Endodermal cell (in vitro differentiated cells): ENCODE results near the gene CUEDC2. TPM values are rescaled to one million over a fixed set of nuclear protein-coding genes. Genes with fewer than 3 reads are reported as not detected.
A peak's percentile ranks its signal among the peaks of the same experiment; 100 is the strongest.

Experiments
- DNase-seq: peaks from one replicate; pipeline ENCODE4 v3.0.0-alpha.2; 2017
- H3K27ac ChIP-seq: 2 replicates; pipeline ENCODE4 v1.5.1; 2013; ENCODE audit warnings: mild to moderate bottlenecking, low read depth, low read length, moderate library complexity
- H3K27me3 ChIP-seq: 2 replicates; pipeline ENCODE4 v1.6.1; 2013; ENCODE audit warnings: mild to moderate bottlenecking, low read length, moderate library complexity; ENCODE audit not compliant: insufficient read depth, control insufficient read depth, poor library complexity, severe bottlenecking
- H3K36me3 ChIP-seq: 2 replicates; pipeline ENCODE4 v1.7.0; 2013; ENCODE audit warnings: mild to moderate bottlenecking, low read length, moderate library complexity; ENCODE audit not compliant: control insufficient read depth, insufficient read depth
- H3K4me1 ChIP-seq: one replicate; pipeline ENCODE4 v1.7.0; 2013; ENCODE audit warnings: low read length; ENCODE audit not compliant: control insufficient read depth, insufficient read depth
- H3K4me3 ChIP-seq: 2 replicates; pipeline ENCODE4 v1.5.1; 2013; ENCODE audit warnings: mild to moderate bottlenecking, low read length, moderate library complexity
- H3K9ac ChIP-seq: 2 replicates; pipeline ENCODE4 v1.6.1; 2013; ENCODE audit warnings: mild to moderate bottlenecking, low read length, moderate library complexity; ENCODE audit not compliant: poor library complexity, severe bottlenecking; ENCODE audit errors: extremely low read depth
- H3K9me3 ChIP-seq: 2 replicates; pipeline ENCODE4 v1.6.1; 2013; ENCODE audit warnings: mild to moderate bottlenecking, low read length, moderate library complexity; ENCODE audit not compliant: control insufficient read depth
- H3K27ac Mint-ChIP-seq: 2 replicates; pipeline ENCODE4 v1.8.0; 2020; ENCODE audit warnings: mixed read lengths
- H3K27me3 Mint-ChIP-seq: 2 replicates; pipeline ENCODE4 v1.8.0; 2021; ENCODE audit warnings: mild to moderate bottlenecking, mixed read lengths; ENCODE audit not compliant: insufficient read depth
- H3K36me3 Mint-ChIP-seq: 2 replicates; pipeline ENCODE4 v1.8.0; 2020; ENCODE audit warnings: low read depth, mixed read lengths
- H3K4me1 Mint-ChIP-seq: 2 replicates; pipeline ENCODE4 v1.8.0; 2020; ENCODE audit warnings: mixed read lengths
- H3K4me3 Mint-ChIP-seq: 2 replicates; pipeline ENCODE4 v1.8.0; 2020; ENCODE audit warnings: mild to moderate bottlenecking, moderate library complexity, mixed read lengths
- H3K9me3 Mint-ChIP-seq: 2 replicates; pipeline ENCODE4 v1.8.0; 2020; ENCODE audit warnings: mild to moderate bottlenecking, mixed read lengths
- WGBS, 2 experiments: methylation state at CpG; one replicate each; pipeline versions ENCODE4 v1.1.5 to v1.1.7; 2013; ENCODE audit warnings: missing lambda C conversion rate in 2 of 2, mixed read lengths in 1 of 2; ENCODE audit not compliant: insufficient coverage in 1 of 2, insufficient read length in 1 of 2; 5-methylcytosine and 5-hydroxymethylcytosine counted together
- total RNA-seq, 2 donors: library from RNA; stranded (reverse); fragmentation: NEBNext Ultra II Directional in 1 of 2; extraction: Animal tissue kit (Norgen Biotek cat#: 25700) in 1 of 2; gene quantifications; 2 replicates in 1 of 2; 3 replicates in 1 of 2; pipeline ENCODE4 v1.2.1, GENCODE V29; 2021
- TF ChIP-seq, protein P1 (sequence below): fragments of 200-600 bp; sonication (generic); conservative IDR thresholded peaks from 2 replicates; pipeline ENCODE4 v1.5.0; 2021; ENCODE audit warnings: antibody characterized with exemption, mild to moderate bottlenecking

Gene CUEDC2
- total RNA-seq, 2 donors from 2014 or later = 51.7 to 82.9 TPM

DNA sequence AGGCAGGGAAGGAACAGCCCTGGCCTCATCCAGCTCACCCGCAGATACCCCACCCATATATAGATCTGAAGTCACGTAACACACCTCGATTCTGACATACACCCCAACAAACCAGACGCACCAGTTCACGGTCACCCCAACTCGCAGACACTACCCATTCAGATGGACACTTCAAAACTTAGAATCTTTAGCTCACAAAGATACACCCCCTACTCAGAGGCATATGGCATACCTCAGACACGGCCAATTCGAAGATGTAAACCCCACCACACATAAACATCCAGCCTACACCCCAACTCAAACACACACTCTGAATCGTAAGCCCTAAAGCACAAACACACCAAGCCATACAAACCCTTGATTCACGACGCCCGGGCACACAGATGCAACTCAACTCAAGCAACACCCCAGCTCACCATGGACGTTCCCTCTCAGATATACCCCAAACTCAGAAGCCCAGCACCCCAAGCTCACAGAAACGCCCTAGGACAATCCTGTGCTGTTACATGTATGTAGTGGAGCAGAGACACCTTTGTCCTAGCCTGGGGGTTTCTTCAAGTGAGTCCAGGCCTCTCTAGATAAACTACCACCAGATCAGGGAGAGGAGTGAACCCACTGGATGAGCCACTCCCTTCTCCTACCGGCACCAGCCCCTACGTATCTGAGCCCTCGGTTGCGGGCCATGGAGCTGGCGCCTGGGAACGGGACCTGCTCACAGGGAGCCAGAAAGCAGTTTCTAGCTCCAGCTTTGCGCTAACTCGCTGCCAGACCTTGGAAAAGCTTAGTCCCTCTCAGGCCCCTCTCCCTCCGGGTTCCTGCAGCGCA is 22.6 kb downstream of the CUEDC2 start:
- peak overlapping the region; percentile 53 for H3K4me3 Mint-ChIP-seq
- no peak overlapping the region for H3K27ac Mint-ChIP-seq
- Histone ChIP-seq H3K4me1 (no peaks in the 10 kb centered on the region), H3K36me3 (no peaks in the 10 kb centered on the region), H3K9ac (no peak overlapping the region), H3K4me3 (peak overlapping the region; percentile 75), H3K27ac (no peak overlapping the region), H3K27me3 (peaks cover 65% of the 10 kb centered on the region), H3K9me3 (no peaks in the 10 kb centered on the region)
- WGBS, 2 experiments = 42 to 50% methylated on average over 15 to 24 of the region's 24 CpGs
- H3K4me1 Mint-ChIP-seq = peaks cover 18% of the 10 kb centered on the region
- H3K27me3 Mint-ChIP-seq = peaks cover 81% of the 10 kb centered on the region
- no peaks in the 10 kb centered on the region for H3K9me3 Mint-ChIP-seq
- H3K36me3 Mint-ChIP-seq = no peaks in the 10 kb centered on the region
- TF ChIP-seq, protein P1, sequence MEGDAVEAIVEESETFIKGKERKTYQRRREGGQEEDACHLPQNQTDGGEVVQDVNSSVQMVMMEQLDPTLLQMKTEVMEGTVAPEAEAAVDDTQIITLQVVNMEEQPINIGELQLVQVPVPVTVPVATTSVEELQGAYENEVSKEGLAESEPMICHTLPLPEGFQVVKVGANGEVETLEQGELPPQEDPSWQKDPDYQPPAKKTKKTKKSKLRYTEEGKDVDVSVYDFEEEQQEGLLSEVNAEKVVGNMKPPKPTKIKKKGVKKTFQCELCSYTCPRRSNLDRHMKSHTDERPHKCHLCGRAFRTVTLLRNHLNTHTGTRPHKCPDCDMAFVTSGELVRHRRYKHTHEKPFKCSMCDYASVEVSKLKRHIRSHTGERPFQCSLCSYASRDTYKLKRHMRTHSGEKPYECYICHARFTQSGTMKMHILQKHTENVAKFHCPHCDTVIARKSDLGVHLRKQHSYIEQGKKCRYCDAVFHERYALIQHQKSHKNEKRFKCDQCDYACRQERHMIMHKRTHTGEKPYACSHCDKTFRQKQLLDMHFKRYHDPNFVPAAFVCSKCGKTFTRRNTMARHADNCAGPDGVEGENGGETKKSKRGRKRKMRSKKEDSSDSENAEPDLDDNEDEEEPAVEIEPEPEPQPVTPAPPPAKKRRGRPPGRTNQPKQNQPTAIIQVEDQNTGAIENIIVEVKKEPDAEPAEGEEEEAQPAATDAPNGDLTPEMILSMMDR = no peak
- peak; percentile 71 for DNase-seq

DNA sequence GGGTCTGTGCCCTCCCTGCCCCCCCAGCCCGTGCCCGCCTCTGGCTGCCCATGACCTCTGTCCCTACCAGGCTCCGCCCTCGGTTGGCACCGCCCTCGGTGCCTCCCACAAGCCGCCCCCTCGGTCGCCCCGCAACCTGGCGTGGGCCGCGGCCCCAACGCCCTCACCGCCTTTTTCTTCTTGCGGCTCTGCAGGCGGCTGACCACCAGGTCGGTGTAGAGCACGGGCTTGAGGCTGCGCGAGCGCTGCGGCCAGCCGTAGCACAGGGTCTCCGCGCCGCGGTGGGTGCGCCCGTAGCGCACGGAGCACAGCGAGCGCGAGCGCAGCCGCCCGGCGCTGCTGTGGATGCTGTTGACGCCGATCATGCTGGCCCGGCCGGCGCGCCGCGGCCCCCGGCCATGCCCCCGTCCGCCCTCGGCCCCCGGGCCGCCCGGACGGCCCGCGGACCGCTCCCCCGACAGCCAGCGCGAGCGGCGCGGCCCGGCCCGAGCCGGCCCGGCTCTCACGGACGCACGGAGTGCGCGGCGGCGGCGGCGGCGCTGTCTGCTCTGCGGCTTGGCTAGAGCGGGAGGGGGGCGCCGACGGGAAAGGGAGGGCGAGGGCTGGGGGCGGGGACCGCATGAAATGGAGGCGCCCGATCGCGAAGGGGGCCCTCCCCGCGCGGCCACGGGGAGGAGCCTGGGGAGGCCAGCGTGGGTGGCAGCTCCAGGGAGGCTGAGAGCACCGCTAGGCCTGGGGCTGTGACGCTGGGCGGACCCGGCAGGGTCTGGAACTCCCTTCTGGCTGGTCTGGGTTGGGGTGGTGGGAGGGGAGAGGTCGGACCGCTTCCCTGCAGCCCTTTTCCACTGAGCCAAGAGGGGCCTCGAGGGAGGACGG is 23.4 kb downstream of the CUEDC2 start:
- no peak overlapping the region for H3K9ac ChIP-seq
- peaks cover 18% of the 10 kb centered on the region for H3K4me1 Mint-ChIP-seq

DNA sequence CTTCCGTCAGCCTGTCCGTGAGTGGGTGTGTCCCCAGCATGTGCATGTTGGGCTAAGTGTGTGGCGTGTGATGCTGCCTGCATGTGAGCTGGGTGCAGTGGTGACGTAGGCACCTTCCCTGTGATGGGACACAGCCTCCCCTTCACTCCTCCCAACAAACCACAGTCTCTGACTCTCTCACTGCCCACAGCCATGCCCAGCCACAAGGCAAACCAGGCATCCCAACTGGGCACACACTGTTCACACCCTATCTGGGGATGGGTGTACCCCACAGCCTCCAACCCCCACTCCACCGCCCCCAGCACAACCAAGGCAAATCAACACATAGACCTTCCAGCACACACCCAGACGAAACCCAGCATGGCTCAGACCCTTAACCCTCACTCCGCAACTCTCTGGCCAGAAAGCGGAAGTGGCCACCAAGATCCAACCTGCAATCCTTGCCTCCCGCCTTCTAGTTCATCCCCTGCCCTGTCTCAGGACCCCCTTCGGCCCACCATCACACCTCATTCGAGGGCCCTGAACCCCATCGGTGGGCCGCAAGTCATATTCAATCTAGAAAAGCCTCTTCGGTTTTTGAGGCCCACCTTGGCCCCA is 24.1 kb downstream of the CUEDC2 start:
- no peaks in the 10 kb centered on the region for H3K36me3 Mint-ChIP-seq
- no peaks in the 10 kb centered on the region for H3K4me1 ChIP-seq
- peaks cover 65% of the 10 kb centered on the region for H3K27me3 ChIP-seq
- DNase-seq = no peak
- H3K4me3 ChIP-seq = peak overlapping the region; percentile 62
- H3K9me3 ChIP-seq = no peaks in the 10 kb centered on the region
- WGBS, 2 experiments = 79 to 85% methylated on average over 10 to 14 of the region's 14 CpGs
- H3K27ac Mint-ChIP-seq = no peak overlapping the region
- H3K4me1 Mint-ChIP-seq = peaks cover 18% of the 10 kb centered on the region
- no peak overlapping the region for H3K9ac ChIP-seq
- no peaks in the 10 kb centered on the region for H3K9me3 Mint-ChIP-seq
- H3K27ac ChIP-seq = no peak overlapping the region
- H3K4me3 Mint-ChIP-seq = peak overlapping the region; percentile 53
- TF ChIP-seq, protein P1 = no peak
- peaks cover 73% of the 10 kb centered on the region for H3K27me3 Mint-ChIP-seq
- no peaks in the 10 kb centered on the region for H3K36me3 ChIP-seq

More for the DNA sequence above, 23.4 kb downstream of the CUEDC2 start:
- Histone ChIP-seq H3K9me3 (no peaks in the 10 kb centered on the region), H3K4me1 (no peaks in the 10 kb centered on the region), H3K4me3 (peak overlapping the region; percentile 62), H3K27ac (no peak overlapping the region), H3K36me3 (no peaks in the 10 kb centered on the region), H3K27me3 (peaks cover 65% of the 10 kb centered on the region)
- Mint-ChIP-seq H3K9me3 (no peaks in the 10 kb centered on the region), H3K27ac (no peak overlapping the region), H3K4me3 (peak overlapping the region; percentile 53), H3K36me3 (no peaks in the 10 kb centered on the region), H3K27me3 (peaks cover 74% of the 10 kb centered on the region)
- TF ChIP-seq, protein P1 = no peak
- DNase-seq = peak; percentile 78
- 0 to 3% methylated on average over 1 to 101 of the region's 103 CpGs for WGBS, 2 experiments
